ENCODE measurements around the gene ANKRD55.
"Not testable (repeated sequence)": the region's sequence is repeated elsewhere in the genome, so short reads cannot be mapped to it uniquely, and the experiment has no call there.

The ANKRD55 gene

DNA sequence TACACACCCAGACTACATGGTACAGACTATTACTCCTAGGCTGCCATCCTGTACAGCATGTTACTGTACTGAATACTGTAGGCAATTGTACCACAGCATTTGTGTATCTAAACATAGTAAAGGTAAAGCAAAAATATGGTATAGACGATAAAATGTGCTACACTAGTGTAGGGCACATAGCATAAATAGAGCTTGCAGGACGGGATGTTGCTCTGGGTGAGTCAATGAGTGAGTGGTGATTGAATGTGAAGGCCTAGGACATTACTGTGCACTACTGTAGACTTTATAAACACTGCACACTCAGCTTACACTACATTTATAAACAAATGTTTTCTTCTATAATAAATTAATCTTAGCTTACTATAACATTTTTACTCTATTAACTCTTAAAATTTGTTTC, 25.6 kb downstream of the ANKRD55 start:
- TF ChIP-seq CTCF (IDR thresholded peaks at IDR 0.05; ENCODE audit: low read length, missing control alignments) = no peak
- H3K4me3 ChIP-seq (replicated peaks; ENCODE audit: low read depth, low read length) = no peak overlapping the region
- DNase-seq (ENCODE audit: low read depth) = no peak

DNA sequence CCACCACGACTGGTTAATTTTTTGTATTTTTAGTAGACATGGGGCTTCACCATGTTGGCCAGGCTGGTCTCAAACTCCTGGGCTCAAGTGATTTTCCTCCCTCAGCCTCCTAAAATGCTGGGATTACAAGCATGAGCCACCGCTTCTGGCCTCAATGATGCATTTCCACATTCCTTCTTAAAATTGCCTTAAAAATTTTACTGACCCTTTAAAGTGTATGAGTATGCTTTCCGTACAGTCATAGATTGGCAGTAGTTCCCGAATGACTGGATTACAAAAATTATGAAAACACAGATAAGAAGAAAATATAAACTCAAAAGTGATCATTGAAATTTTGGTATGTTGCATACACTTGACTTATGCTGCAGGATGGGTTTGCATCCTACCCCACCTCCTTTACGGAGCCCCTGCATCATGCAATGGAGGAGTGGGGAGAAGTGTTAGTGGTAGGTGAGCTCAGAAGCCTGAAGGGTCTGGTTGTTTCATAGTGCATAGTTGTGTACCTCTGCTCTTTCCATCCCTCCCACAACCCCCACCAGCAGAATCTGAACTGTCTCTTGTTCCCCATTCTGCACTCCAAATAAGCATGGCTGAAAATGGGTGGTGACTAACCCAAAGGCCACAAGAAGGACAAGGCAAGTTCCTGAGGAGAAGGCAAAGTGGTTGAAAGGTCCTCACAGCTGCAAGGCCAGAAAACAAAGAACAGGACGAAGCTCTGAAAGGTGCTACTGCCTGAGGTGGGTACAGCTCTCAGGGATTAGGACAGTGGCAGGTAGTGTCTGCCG, 26.8 kb downstream of the ANKRD55 start:
- DNase-seq (ENCODE audit: low read depth) = peak; percentile 82
- no peak for TF ChIP-seq CTCF (IDR thresholded peaks at IDR 0.05; ENCODE audit: low read length, missing control alignments)
- H3K4me3 ChIP-seq (replicated peaks; ENCODE audit: low read depth, low read length) = no peak overlapping the region

GRCh38 chr5:56203936-56204335, 29.2 kb downstream of the ANKRD55 start:
- H3K4me3 ChIP-seq (replicated peaks; ENCODE audit: low read depth, low read length); DNase-seq (ENCODE audit: low read depth): not testable (repeated sequence)

DNA sequence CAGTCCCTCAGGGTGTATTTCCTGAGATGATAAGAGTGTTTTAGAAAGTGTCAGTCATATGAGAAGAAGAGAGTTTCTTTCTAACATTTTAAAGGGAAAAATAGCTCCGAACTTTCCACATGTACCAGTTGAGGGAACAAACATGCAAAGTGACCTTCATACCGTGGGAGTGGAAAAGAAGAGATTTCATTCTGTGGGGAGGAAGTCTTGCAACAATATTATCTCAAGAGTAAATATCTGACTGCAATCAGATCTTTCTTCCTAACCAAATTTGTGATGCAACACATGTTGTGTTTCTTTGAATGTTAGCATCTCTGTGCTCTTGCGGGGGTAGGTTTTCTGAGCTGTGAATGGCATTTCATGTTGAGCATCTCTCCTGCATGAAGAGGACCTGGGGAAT, 30.6 kb downstream of the ANKRD55 start:
- no peak for TF ChIP-seq CTCF (IDR thresholded peaks at IDR 0.05; ENCODE audit: low read length, missing control alignments)
- no peak overlapping the region for H3K4me3 ChIP-seq (replicated peaks; ENCODE audit: low read depth, low read length)
- peak; percentile 81 for DNase-seq (ENCODE audit: low read depth)

GRCh38 chr5:56201762-56202261, 31.3 kb downstream of the ANKRD55 start:
- not testable (repeated sequence) for DNase-seq (ENCODE audit: low read depth)

DNA sequence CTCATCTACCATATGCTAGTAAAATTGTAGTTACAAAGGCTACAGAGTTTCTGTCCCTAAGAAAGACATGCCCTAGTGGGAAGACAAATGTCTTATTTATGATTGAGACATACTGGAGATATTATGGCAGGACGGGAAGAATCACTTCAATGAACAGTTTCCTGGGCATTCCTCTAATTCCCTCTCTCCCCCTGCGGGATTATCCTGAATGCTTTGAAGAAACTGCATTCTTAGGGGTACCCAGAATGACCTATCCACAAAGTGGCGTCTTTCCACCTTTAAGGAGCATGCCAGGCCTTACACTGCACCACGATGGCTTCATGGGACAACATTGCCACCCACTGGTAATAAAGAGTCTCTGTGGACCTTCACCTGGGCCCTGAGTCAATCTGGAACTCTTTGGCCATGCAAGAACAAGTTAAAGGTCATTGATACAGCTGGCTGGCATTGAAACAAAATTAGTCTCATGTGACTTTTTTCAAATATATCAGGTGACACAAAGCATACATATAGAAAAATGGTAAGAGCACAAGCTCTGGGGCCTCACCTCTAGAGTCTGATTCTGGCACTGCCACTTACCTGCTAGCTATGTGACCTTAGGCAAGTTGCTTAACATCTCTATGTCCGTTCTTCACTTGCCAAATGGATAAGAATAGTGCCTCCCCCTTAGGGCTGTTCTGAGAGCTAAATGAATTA, 32.0 kb downstream of the ANKRD55 start:
- peak; percentile 90 for DNase-seq (ENCODE audit: low read depth)
- H3K4me3 ChIP-seq (replicated peaks; ENCODE audit: low read depth, low read length) = no peak overlapping the region
- TF ChIP-seq CTCF (IDR thresholded peaks at IDR 0.05; ENCODE audit: low read length, missing control alignments) = peak; percentile 78

More at GRCh38 chr5:56201762-56202261, 31.3 kb downstream of the ANKRD55 start:
- H3K4me3 ChIP-seq (replicated peaks; ENCODE audit: low read depth, low read length) = not testable (repeated sequence)

GRCh38 chr5:56195016-56195415, 38.1 kb downstream of the ANKRD55 start:
- TF ChIP-seq CTCF (IDR thresholded peaks at IDR 0.05; ENCODE audit: low read length, missing control alignments) = no peak
- H3K4me3 ChIP-seq (replicated peaks; ENCODE audit: low read depth, low read length) = no peak overlapping the region

More at GRCh38 chr5:56195016-56195415, 38.1 kb downstream of the ANKRD55 start:
- DNase-seq (ENCODE audit: low read depth) = no peak

All from fibroblast of pulmonary artery (primary cell).